HL-60/S4 (cell line): Measurements from ENCODE around the gene SUCO.
"Not testable (repeated sequence)": the region's sequence is repeated elsewhere in the genome, so short reads cannot be mapped to it uniquely, and the experiment has no call there.

Source experiments
- in situ Hi-C: fragments of 300-500 bp; cut with MboI; formaldehyde crosslinking; loops from 2 replicates; pipeline ENCODE4 v1.14.3; 2022; ENCODE audit warnings: low sequenced_read_pairs

SUCO gene

DNA sequence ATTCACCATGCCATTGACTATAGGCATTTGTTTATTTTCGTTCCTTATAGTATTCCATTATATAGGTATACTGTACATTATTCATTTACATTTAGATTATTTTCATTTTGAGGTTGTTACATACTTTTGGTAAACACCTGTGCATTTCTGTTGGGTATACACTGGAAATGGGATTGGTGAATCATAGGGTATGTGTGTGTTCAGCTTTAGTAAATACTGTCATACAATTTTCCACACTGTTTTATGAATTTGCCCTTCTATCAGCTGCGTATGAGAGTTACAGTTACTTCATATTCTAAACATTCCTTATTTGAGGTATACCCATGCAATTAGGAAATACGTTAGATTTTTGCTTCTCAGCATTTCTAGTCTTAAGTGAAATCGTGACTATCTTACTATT is 70.9 kb downstream of the SUCO start:
- in situ Hi-C loops, result no loop called here

- in situ Hi-C loops, result no loop called here
Observed at GRCh38 chr1:172605641-172606040, 72.7 kb downstream of the SUCO start.

DNA sequence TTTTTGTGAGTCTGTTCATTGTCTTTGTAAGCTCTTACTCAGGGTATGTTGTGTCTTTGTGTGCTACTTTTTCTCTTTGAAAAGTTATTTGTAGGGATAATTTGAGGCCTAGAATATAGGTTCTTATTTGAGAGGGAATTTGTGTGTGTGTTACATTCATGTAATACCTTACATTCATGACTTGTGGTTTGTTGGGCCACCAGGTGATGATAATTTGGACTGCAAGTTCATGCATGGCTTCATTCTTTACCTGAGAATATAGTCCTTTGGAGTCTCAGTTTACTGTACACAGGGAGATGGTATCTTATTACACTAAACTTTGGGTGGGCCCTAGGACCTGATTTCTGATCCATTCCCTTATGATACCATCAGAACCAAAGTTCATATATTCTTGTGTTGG is 74.2 kb downstream of the SUCO start:
- in situ Hi-C loops, result no loop called here

DNA sequence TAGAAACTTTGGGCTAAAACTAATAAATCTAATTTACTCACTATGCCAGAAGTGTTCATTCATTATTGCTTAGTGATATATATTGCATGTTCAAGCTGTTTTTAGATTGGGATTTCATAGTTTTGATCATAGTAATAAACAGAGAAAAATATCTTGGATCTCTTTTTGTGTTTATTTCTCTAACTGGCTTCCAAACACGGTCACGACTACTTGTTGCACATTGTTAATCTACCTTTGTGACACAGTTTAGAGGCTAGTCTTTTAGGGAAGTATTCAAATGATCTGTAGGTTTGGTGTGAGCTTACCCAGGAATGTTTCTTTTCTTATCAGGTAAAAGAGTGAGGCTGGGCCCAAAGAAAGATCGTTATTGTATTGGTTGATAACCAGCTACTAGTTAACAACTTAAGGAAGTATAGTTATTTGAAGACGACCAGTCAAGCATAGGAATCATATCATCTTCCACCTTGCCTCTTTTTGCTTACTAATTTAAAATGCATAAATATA is 75.2 kb downstream of the SUCO start:
- in situ Hi-C loops, result no loop called here

DNA sequence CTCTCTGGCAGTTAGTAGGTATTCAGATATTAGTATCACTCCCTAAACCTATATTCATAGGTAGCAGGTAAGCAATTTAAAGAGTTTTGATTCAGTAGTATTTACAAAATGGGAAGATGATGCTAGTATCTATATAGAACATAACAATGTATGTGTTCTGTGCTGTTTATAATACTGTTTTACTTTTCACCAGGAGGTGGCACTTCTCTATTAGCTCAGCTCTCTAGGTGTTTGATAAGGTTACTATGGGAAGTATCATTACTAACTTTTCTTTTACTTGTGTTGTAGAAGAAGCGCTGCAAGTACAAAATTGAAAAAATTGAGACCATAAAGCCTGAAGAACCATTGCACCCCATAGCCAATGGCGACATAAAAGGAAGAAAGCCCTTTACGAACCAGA is 76.6 kb downstream of the SUCO start:
- in situ Hi-C loops, result no loop called here

DNA sequence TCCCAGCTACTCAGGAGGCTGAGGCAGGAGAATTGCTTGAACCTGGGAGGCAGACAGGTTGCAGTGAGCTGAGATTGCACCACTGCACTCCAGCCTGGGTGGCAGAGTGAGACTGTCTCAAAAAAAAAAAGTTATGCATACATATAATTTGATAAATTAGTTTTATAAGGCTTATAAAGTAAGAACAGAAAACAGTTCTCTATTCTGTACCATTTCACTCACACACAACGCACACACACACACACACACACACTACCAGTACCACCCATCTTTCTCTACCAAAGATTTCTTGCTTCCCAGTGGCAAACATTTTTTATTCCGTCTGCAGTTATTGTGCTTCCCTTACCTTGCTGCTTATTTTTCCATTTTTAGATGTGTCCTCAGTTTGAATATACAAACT is 79.5 kb downstream of the SUCO start:
- in situ Hi-C loops, result no loop called here

GRCh38 chr1:172613294-172613693 is 80.3 kb downstream of the SUCO start:
- in situ Hi-C loops, result no loop called here

DNA sequence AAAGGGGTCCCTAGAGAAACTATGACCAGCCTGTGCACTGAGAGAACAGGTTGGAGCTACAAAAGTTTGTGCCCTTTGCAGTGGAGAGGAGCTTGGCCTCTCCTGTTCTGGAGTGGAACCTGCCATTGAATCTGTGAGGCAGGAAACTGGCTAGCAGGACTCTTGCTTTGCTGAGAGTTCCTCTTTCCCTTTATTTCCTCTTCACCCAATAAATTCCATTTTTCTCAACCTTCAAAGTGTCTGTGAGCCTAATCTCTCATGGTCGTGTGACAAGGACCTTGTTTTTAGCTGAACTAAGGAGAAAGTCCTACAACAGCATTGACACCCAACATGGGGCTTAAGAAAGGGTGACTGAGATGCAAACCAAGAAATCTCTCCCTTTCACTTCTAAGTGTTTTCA is 83.2 kb downstream of the SUCO start:
- in situ Hi-C loops, result loop anchor here (5.0 kb wide), 1 partner anchor 101 kb away; no protein-coding TSS in a partner anchor

GRCh38 chr1:172616636-172617035 is 83.7 kb downstream of the SUCO start:
- in situ Hi-C loops, result loop anchor here (5.0 kb wide), 1 partner anchor 101 kb away; no protein-coding TSS in a partner anchor

DNA sequence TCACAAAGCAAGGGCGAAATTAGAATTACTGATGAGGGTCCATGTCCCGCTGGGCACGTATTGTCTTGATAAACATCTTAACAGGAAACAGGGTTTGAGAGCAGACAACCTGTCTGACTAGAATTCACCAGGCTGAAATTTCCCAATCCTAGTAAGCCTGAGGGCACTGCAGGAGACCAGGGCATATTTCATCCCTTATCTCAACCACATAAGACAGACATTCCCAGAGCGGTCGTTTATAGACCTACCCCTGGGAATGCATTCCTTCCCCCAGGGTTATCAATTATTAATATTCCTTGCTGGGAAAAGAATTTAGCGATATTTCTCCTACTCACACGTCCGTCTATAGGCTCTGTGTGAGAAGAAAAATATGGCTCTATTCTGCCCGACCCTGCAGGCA is 87.7 kb downstream of the SUCO start:
- in situ Hi-C loops, result not testable (repeated sequence)

DNA sequence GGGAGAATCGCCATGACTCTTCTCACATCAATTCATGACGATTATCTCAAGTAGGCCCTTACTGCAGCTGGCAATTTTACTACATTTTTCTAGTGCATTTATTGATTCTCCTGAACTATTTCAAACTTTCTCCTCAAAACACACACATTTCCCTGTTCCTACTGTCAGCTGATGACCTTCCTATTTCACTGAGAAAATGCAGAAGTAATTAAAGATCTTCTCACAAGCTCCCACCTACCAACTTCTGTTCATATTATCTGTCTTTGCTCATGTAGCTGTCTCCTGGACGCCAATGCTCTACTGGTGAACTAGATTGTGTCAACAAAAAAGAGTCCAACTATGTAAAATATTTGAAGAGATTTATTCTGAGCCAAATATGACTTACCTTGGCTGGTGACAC is 89.6 kb downstream of the SUCO start:
- in situ Hi-C loops, result no loop called here

GRCh38 chr1:172623748-172624147 is 90.8 kb downstream of the SUCO start:
- in situ Hi-C loops, result no loop called here

DNA sequence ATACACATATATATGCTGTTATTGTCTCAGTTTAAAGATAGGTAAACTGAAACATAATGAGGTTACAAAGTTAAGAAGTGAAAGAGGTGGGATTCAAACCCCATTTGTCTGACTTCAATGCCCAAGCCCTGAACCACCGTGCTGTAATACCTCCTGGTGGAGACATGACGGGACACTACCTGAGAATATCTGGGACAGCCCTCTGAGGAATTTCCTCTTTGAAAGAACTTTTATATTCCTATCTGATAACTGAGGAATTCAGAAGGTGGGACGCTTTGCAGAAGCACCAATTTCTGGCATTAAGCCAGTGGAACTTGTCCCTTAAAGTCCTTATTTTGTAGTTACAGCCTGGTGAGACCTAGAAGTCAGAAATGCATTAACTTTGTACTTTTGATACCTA is 93.9 kb downstream of the SUCO start:
- in situ Hi-C loops, result no loop called here

DNA sequence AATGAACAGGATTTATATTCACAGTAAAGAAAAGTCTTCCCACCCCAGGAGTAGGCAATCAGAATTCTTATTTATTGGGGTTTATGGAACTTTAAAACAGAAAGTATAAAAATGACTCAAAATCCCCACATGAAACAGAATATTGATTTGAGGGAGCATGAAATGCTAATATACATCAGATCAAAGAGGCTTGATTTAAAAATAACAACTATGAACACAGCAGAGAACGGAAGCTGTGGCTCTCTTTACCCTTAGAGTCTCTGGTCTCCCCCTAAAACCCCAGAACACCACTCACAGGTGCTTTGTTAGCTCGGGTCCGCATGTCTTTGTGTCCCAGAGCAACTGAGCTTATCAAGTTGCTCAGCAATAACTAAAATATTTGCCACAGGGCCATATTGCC is 94.8 kb downstream of the SUCO start:
- in situ Hi-C loops, result no loop called here

- in situ Hi-C loops, result no loop called here
Observed at GRCh38 chr1:172628401-172628800, 95.5 kb downstream of the SUCO start.

DNA sequence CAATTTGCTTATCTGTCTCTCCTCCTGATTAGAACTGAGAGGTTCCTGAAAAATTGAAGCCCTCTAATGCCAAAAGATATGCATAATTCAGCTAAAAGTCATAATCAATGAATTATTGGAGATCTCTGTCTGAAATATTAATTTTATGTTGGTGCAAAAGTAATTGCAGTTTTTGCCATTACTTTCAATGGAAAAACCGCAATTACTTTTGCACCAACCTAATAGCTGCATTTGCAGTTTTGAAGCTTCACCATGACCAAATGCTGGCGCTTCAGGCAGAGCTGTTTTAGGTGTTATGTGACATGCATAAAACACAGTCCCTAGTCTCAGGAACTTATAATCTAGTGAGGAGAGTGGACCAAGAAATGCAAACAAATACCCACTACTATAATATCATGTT is 96.2 kb downstream of the SUCO start:
- in situ Hi-C loops, result no loop called here

DNA sequence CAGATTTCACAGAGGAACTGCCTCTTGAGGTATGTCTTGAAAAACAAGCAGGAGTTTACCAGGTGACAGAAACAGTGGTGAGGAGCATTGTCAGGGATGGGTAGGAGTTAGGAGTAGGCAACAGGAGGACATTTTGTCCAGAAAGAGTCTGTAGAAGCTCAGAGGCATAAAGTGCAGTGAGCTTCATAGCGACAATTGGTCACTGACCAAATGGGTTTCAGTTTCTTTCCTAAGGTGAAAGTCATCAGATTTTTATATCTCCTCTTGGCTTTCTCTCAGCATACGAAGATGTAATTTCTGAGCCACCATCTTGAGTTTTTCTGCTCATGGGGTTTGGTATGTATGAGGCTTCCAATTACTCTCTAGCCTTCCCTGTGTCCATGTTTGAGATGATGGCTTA is 96.7 kb downstream of the SUCO start:
- in situ Hi-C loops, result no loop called here

DNA sequence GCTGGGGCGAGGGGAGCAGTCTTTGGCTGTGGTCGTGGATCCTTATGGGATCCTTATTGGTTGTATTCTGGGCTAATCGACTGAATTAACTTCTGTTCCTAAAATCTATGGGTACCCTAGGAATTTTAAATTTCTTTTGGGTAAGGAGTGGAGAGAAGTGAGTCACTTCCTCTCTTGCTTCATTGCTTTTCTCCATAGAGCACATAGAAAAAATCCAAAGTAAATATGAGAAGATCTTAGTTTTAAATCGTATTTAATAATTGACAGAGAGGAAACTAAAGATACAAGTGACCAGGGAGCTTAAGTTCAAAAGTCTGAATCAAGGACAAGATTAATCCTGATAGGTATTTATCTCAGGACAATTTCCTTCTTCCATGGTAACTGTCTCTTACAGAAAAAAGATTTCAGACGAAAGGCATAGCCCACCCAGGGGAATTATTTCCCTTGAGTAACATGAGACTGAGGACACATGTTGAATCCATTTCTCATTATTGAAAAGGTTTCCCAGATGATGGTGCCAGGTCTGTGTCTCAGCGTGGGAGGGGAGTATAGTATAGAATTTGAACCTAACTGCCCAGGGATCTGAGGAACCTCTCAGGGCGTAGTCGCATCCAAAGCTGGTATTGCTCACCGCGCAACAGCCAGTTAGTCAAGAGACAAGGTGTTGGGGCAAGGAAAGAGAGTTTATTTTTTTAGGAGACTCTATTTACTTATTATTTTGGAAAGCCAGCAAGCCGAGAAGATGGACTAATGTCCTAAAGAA is 97.3 kb downstream of the SUCO start:
- in situ Hi-C loops, result no loop called here

GRCh38 chr1:172630868-172631267 is 97.9 kb downstream of the SUCO start:
- in situ Hi-C loops, result no loop called here

DNA sequence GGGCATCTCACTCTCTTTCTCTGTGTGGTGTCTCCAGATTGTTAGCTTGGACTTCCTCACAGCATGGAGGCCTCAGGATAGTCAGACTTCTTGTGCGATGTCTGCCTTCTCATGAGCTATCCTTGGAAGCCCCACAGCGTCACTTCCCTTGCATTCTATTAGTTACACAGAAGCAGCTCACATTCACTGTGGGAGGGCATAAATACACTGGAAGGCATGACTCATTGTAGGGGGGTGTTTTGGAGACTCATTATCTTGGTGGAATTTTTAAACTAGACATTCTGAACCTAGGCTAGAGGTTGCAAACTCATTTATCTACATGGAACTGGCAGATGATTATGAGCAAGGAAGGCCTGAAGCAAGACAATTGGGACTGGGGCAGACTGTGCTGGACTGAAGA is 104.6 kb downstream of the SUCO start:
- in situ Hi-C loops, result no loop called here

DNA sequence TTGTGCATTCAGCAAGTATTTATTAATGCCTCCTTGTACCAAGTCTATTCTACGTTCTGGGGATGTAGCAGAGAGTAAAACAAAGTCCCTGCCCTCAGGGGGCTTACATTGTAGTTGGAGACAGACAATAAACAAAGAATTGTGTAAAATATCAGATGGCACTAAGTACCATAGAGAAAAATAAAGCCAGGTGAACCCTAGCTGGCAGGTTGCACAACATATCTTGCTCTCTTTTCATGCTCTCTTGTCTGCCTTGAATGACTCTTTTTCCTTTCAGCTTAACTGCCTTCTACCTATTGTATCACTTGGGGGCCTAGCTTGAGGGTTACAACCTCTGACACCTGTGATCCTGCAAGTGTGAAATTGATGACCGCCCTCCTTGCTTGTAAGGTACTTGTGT is 105.3 kb downstream of the SUCO start:
- in situ Hi-C loops, result no loop called here

- in situ Hi-C loops, result no loop called here
Observed at GRCh38 chr1:172638885-172639831, 106.2 kb downstream of the SUCO start.
